ENCODE data around the gene ANLN.
"Not testable (repeated sequence)": the region's sequence is repeated elsewhere in the genome, so short reads cannot be mapped to it uniquely, and the experiment has no call there.

ANLN gene

GRCh38 chr7:36381056-36381455 is 8.6 kb upstream of the ANLN start:
- no peak for DNase-seq

GRCh38 chr7:36383284-36383683 is 6.4 kb upstream of the ANLN start:
- DNase-seq = not testable (repeated sequence)

GRCh38 chr7:36385646-36386045 is 4.0 kb upstream of the ANLN start:
- not testable (repeated sequence) for DNase-seq

GRCh38 chr7:36387435-36388231 is 2.0 kb upstream of the ANLN start:
- no peak for DNase-seq

- no peak for DNase-seq
Measured at GRCh38 chr7:36388423-36388822, 1.2 kb upstream of the ANLN start.

GRCh38 chr7:36390199-36391090 is 783 bp downstream of the ANLN start:
- peak; percentile 86 for DNase-seq

GRCh38 chr7:36391436-36392198 is 2.0 kb downstream of the ANLN start:
- peak; percentile 26 for DNase-seq

GRCh38 chr7:36393826-36394225 is 4.2 kb downstream of the ANLN start:
- peak; percentile 12 for DNase-seq

GRCh38 chr7:36395171-36395894 is 5.7 kb downstream of the ANLN start:
- DNase-seq = no peak

GRCh38 chr7:36396150-36396549 is 6.5 kb downstream of the ANLN start:
- no peak for DNase-seq

GRCh38 chr7:36400036-36400435 is 10.4 kb downstream of the ANLN start:
- no peak for DNase-seq

GRCh38 chr7:36400606-36401005 is 10.9 kb downstream of the ANLN start:
- no peak for DNase-seq

- no peak for DNase-seq
Measured at GRCh38 chr7:36403452-36403851, 13.8 kb downstream of the ANLN start.

GRCh38 chr7:36404639-36405408 is 15.2 kb downstream of the ANLN start:
- DNase-seq = no peak

- no peak for DNase-seq
Measured at GRCh38 chr7:36405409-36405803, 15.7 kb downstream of the ANLN start.

- DNase-seq = no peak
Measured at GRCh38 chr7:36406156-36406555, 16.5 kb downstream of the ANLN start.

- DNase-seq = no peak
Measured at GRCh38 chr7:36407636-36408550, 18.2 kb downstream of the ANLN start.

GRCh38 chr7:36408589-36408988 is 18.9 kb downstream of the ANLN start:
- DNase-seq = peak; percentile 49

GRCh38 chr7:36409180-36409579 is 19.5 kb downstream of the ANLN start:
- no peak for DNase-seq

- no peak for DNase-seq
Measured at GRCh38 chr7:36415144-36415543, 25.5 kb downstream of the ANLN start.

GRCh38 chr7:36416251-36416650 is 26.6 kb downstream of the ANLN start:
- DNase-seq = no peak

Measured in NCI-H2171 treated with DMSO at 0.1 percent for 48 hours (cell line).